CD4-positive, alpha-beta memory T cell (primary cell): ENCODE data around the gene MRPS27. TPM values are rescaled to one million over a fixed set of nuclear protein-coding genes. Genes with fewer than 3 reads are reported as not detected.

Source experiments
- CTCF ChIA-PET: fragments of 350-600 bp; sonication (Branson Sonifier 250); formaldehyde crosslinking; loops from one replicate; lab custom pipeline; 2021; ENCODE audit warnings: inconsistent platforms; ENCODE audit not compliant: partially characterized antibody; lab: Charles Lee
- POLR2A ChIA-PET: fragments of 350-600 bp; sonication (Branson Sonifier 250); formaldehyde crosslinking; loops from one replicate; lab custom pipeline; 2021; ENCODE audit not compliant: partially characterized antibody; lab: Charles Lee
- DNase-seq, 5 donors: peaks; one replicate each; pipeline versions ENCODE4 v3.0.0 to v3.0.0-alpha.2; 2020 to 2022; ENCODE audit warnings: mixed read lengths in 1 of 5
- H3K27ac ChIP-seq: one replicate; pipeline ENCODE4 v1.7.0; 2013; ENCODE audit warnings: low read depth, low read length
- H3K27me3 ChIP-seq: 2 replicates; pipeline ENCODE4 v1.7.0; 2013; ENCODE audit warnings: mild to moderate bottlenecking, low read length, moderate library complexity; ENCODE audit not compliant: insufficient read depth
- H3K36me3 ChIP-seq: 2 replicates; pipeline ENCODE4 v1.7.0; 2013; ENCODE audit warnings: mild to moderate bottlenecking, low read length, moderate library complexity; ENCODE audit not compliant: insufficient read depth
- H3K4me1 ChIP-seq: 2 replicates; pipeline ENCODE4 v1.7.0; 2013; ENCODE audit warnings: mild to moderate bottlenecking, low read length, moderate library complexity; ENCODE audit not compliant: insufficient read depth
- H3K4me3 ChIP-seq, 2 donors: one replicate each; pipeline ENCODE4 v1.7.0; 2013; ENCODE audit warnings: low read length in 2 of 2, mild to moderate bottlenecking in 1 of 2
- H3K9me3 ChIP-seq, 2 donors: one replicate each; pipeline ENCODE4 v1.7.0; 2013; ENCODE audit warnings: low read length in 2 of 2, control low read depth in 1 of 2; ENCODE audit not compliant: control insufficient read depth in 1 of 2
- H3K27ac Mint-ChIP-seq, 7 donors: one replicate each; pipeline ENCODE4 v1.8.0; 2020 to 2021; ENCODE audit warnings: mixed read lengths in 7 of 7, mild to moderate bottlenecking in 6 of 7, inconsistent platforms in 3 of 7, moderate library complexity in 3 of 7
- H3K27me3 Mint-ChIP-seq, 2 donors: one replicate each; pipeline ENCODE4 v1.8.0; 2020 to 2021; ENCODE audit warnings: mixed read lengths in 2 of 2
- H3K36me3 Mint-ChIP-seq, 2 donors: one replicate each; pipeline ENCODE4 v1.8.0; 2020 to 2021; ENCODE audit warnings: mixed read lengths in 2 of 2, inconsistent platforms in 1 of 2, mild to moderate bottlenecking in 1 of 2
- H3K4me1 Mint-ChIP-seq, 4 donors: one replicate each; pipeline ENCODE4 v1.8.0; 2020 to 2021; ENCODE audit warnings: mixed read lengths in 4 of 4, mild to moderate bottlenecking in 1 of 4
- H3K4me3 Mint-ChIP-seq, 8 donors: one replicate each; pipeline ENCODE4 v1.8.0; 2020 to 2021; ENCODE audit warnings: mixed read lengths in 8 of 8, mild to moderate bottlenecking in 7 of 8, moderate library complexity in 6 of 8, inconsistent platforms in 3 of 8
- H3K9me3 Mint-ChIP-seq, 8 donors: one replicate each; pipeline ENCODE4 v1.8.0; 2020 to 2021; ENCODE audit warnings: mixed read lengths in 8 of 8, mild to moderate bottlenecking in 5 of 8, inconsistent platforms in 3 of 8, moderate library complexity in 1 of 8
- intact Hi-C: fragments of 100-400 bp; cut with micrococcal nuclease; formaldehyde crosslinking; loops from one replicate; pipeline ENCODE4 v1.15.1; 2023
- polyA plus RNA-seq, 2 donors: library from polyadenylated mRNA; unstranded; fragments of 300-500 nt; fragmentation: Illumina TruSeq; gene quantifications; one replicate each; pipeline ENCODE4 v1.2.3, GENCODE V29; 2021
- total RNA-seq, 2 experiments: library from RNA; stranded (reverse); gene quantifications; one replicate each; pipeline ENCODE4 v1.2.3, GENCODE V29; 2021

The MRPS27 gene
- total and polyA plus RNA-seq, 4 experiments from 2014 or later = 36.6 to 44.6 (median 39.0) TPM

- intact Hi-C loops = no loop called here
- Histone ChIP-seq H3K4me3 (no peak overlapping the region), H3K9me3 (no peaks in the 10 kb centered on the region), H3K4me1 (no peaks in the 10 kb centered on the region), H3K36me3 (peaks cover 38% of the 10 kb centered on the region), H3K27me3 (no peaks in the 10 kb centered on the region), H3K27ac (no peak overlapping the region)
- H3K27me3 Mint-ChIP-seq = no peaks in the 10 kb centered on the region
- H3K27ac Mint-ChIP-seq = peak overlapping the region in 2 of 7 donors; percentile 10 to 25
- no peaks in the 10 kb centered on the region for H3K9me3 Mint-ChIP-seq
- H3K4me3 Mint-ChIP-seq = no peak overlapping the region
- H3K4me1 Mint-ChIP-seq = no peaks in the 10 kb centered on the region
- no peak for DNase-seq
- CTCF ChIA-PET = no interaction called here
- H3K36me3 Mint-ChIP-seq = peaks cover 86 to 93% of the 10 kb centered on the region in 2 donors
- POLR2A ChIA-PET = no interaction called here
Observed at GRCh38 chr5:72221541-72221940, 98.5 kb downstream of the MRPS27 start.

GRCh38 chr5:72221099-72221498 lies 98.9 kb downstream of the MRPS27 start:
- Mint-ChIP-seq H3K27me3 (no peaks in the 10 kb centered on the region), H3K9me3 (no peaks in the 10 kb centered on the region), H3K27ac (peak overlapping the region in 1 of 7 donors; percentile 25), H3K36me3 (peaks cover 81 to 89% of the 10 kb centered on the region in 2 donors), H3K4me3 (no peak overlapping the region), H3K4me1 (no peaks in the 10 kb centered on the region)
- DNase-seq = no peak
- intact Hi-C loops = no loop called here
- Histone ChIP-seq H3K36me3 (peaks cover 36% of the 10 kb centered on the region), H3K4me3 (no peak overlapping the region), H3K4me1 (no peaks in the 10 kb centered on the region), H3K9me3 (no peaks in the 10 kb centered on the region), H3K27me3 (no peaks in the 10 kb centered on the region), H3K27ac (no peak overlapping the region)
- POLR2A ChIA-PET = no interaction called here
- CTCF ChIA-PET = no interaction called here

GRCh38 chr5:72216756-72217155 lies 103.3 kb downstream of the MRPS27 start:
- no peak overlapping the region for H3K27ac Mint-ChIP-seq
- peaks cover 0 to 2% (median 0%) of the 10 kb centered on the region in 4 donors for H3K4me1 Mint-ChIP-seq
- Histone ChIP-seq H3K4me3 (no peak overlapping the region), H3K4me1 (no peaks in the 10 kb centered on the region), H3K9me3 (no peaks in the 10 kb centered on the region), H3K36me3 (peaks cover 11% of the 10 kb centered on the region), H3K27me3 (no peaks in the 10 kb centered on the region), H3K27ac (no peak overlapping the region)
- POLR2A ChIA-PET = no interaction called here
- DNase-seq = no peak
- intact Hi-C loops = no loop called here
- H3K4me3 Mint-ChIP-seq = no peak overlapping the region
- CTCF ChIA-PET = interaction anchor here (1.4 kb wide), 1 partner anchor 9 kb away, joined by 3 read pairs; no protein-coding TSS in a partner anchor
- H3K36me3 Mint-ChIP-seq = peaks cover 41 to 47% of the 10 kb centered on the region in 2 donors
- H3K27me3 Mint-ChIP-seq = no peaks in the 10 kb centered on the region
- no peaks in the 10 kb centered on the region for H3K9me3 Mint-ChIP-seq

GRCh38 chr5:72214168-72214567 lies 105.9 kb downstream of the MRPS27 start:
- CTCF ChIA-PET = no interaction called here
- Mint-ChIP-seq H3K36me3 (peaks cover 18 to 22% of the 10 kb centered on the region in 2 donors), H3K4me1 (peaks cover 0 to 4% (median under 1%) of the 10 kb centered on the region in 4 donors), H3K27me3 (no peaks in the 10 kb centered on the region), H3K9me3 (no peaks in the 10 kb centered on the region), H3K4me3 (no peak overlapping the region), H3K27ac (no peak overlapping the region)
- intact Hi-C loops = no loop called here
- no peak for DNase-seq
- Histone ChIP-seq H3K27ac (no peak overlapping the region), H3K4me3 (no peak overlapping the region), H3K4me1 (no peaks in the 10 kb centered on the region), H3K9me3 (no peaks in the 10 kb centered on the region), H3K27me3 (no peaks in the 10 kb centered on the region), H3K36me3 (no peaks in the 10 kb centered on the region)
- POLR2A ChIA-PET = no interaction called here

GRCh38 chr5:72213482-72213881 lies 106.6 kb downstream of the MRPS27 start:
- peaks cover 0 to 4% (median under 1%) of the 10 kb centered on the region in 4 donors for H3K4me1 Mint-ChIP-seq
- peak overlapping the region in 1 of 7 donors; percentile 47 for H3K27ac Mint-ChIP-seq
- Histone ChIP-seq H3K27me3 (no peaks in the 10 kb centered on the region), H3K9me3 (no peaks in the 10 kb centered on the region), H3K27ac (no peak overlapping the region), H3K4me1 (no peaks in the 10 kb centered on the region), H3K36me3 (no peaks in the 10 kb centered on the region), H3K4me3 (no peak overlapping the region)
- peaks cover 15 to 16% of the 10 kb centered on the region in 2 donors for H3K36me3 Mint-ChIP-seq
- H3K4me3 Mint-ChIP-seq = no peak overlapping the region
- ChIA-PET CTCF (no interaction called here), POLR2A (no interaction called here)
- no peak for DNase-seq
- H3K9me3 Mint-ChIP-seq = no peaks in the 10 kb centered on the region
- intact Hi-C loops = no loop called here
- H3K27me3 Mint-ChIP-seq = no peaks in the 10 kb centered on the region

- intact Hi-C loops = no loop called here
- no peaks in the 10 kb centered on the region for H3K36me3 ChIP-seq
- no peaks in the 10 kb centered on the region for H3K27me3 ChIP-seq
- Mint-ChIP-seq H3K36me3 (peaks cover 4 to 6% of the 10 kb centered on the region in 2 donors), H3K4me3 (no peak overlapping the region), H3K4me1 (peaks cover 0 to 4% (median under 1%) of the 10 kb centered on the region in 4 donors), H3K27ac (peak overlapping the region in 2 of 7 donors; percentile 32 to 62), H3K9me3 (peaks cover 0 to 2% (median 0%) of the 10 kb centered on the region in 8 donors), H3K27me3 (no peaks in the 10 kb centered on the region)
- H3K4me1 ChIP-seq = no peaks in the 10 kb centered on the region
- CTCF ChIA-PET = no interaction called here
- POLR2A ChIA-PET = no interaction called here
- H3K9me3 ChIP-seq = no peaks in the 10 kb centered on the region
- no peak for DNase-seq
- H3K27ac ChIP-seq = no peak overlapping the region
- H3K4me3 ChIP-seq = no peak overlapping the region
Observed at GRCh38 chr5:72212171-72212570, 107.9 kb downstream of the MRPS27 start.

GRCh38 chr5:72210888-72211678 lies 109.0 kb downstream of the MRPS27 start:
- no peak for DNase-seq
- Histone ChIP-seq H3K4me1 (no peaks in the 10 kb centered on the region), H3K36me3 (no peaks in the 10 kb centered on the region), H3K9me3 (no peaks in the 10 kb centered on the region), H3K4me3 (no peak overlapping the region), H3K27ac (no peak overlapping the region), H3K27me3 (no peaks in the 10 kb centered on the region)
- CTCF ChIA-PET = no interaction called here
- intact Hi-C loops = no loop called here
- Mint-ChIP-seq H3K36me3 (peaks cover 0 to 6% of the 10 kb centered on the region in 2 donors), H3K9me3 (peaks cover 0 to 2% (median 0%) of the 10 kb centered on the region in 8 donors), H3K27ac (no peak overlapping the region), H3K27me3 (no peaks in the 10 kb centered on the region), H3K4me1 (peaks cover 0 to 4% (median under 1%) of the 10 kb centered on the region in 4 donors), H3K4me3 (no peak overlapping the region)
- POLR2A ChIA-PET = no interaction called here
